HEK293T (cell line): ENCODE measurements around the gene BCHE.

Experiments used
- ARNT ChIP-seq: fragments of 450-650 bp; IDR thresholded peaks from 2 replicates; pipeline ENCODE4 v1.6.1; 2017; ENCODE audit warnings: mild to moderate bottlenecking
- L3MBTL2 ChIP-seq: fragments of 450-650 bp; conservative IDR thresholded peaks from 2 replicates; pipeline ENCODE4 v1.6.1; 2016; ENCODE audit warnings: mild to moderate bottlenecking
- LEF1 ChIP-seq: fragments of 450-650 bp; IDR thresholded peaks from 2 replicates; pipeline ENCODE4 v1.6.1; 2017; ENCODE audit warnings: mild to moderate bottlenecking, borderline replicate concordance
- NFRKB ChIP-seq: fragments of 450-650 bp; IDR thresholded peaks from 2 replicates; pipeline ENCODE4 v1.6.1; 2016; ENCODE audit warnings: mild to moderate bottlenecking, moderate library complexity

DNA sequence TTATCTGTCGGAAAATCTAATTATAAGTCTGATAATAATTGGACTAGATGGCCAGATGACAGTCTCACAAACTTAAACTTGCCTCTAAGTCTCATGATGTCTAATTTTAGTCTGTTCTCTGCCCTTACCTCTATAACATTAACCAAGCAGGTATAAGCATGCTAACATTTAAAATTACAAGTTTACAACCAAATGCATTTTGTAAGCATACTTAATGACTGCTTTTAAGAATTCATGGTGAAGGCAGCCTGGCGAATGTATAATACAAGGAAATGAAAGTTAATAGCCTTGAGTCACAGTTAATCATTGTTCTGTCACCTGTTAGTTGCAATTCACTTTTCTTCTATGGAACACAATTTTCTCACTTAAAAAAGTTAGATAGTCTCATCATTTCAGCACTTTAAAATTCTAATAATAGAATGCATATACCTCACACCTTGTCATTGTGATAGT, 16.5 kb downstream of the BCHE start:
- no peak for TF ChIP-seq LEF1
- no peak for TF ChIP-seq L3MBTL2
- TF ChIP-seq NFRKB = no peak
- no peak for TF ChIP-seq ARNT
